ENCODE data around the gene PRRG2. TPM values are rescaled to one million over a fixed set of nuclear protein-coding genes. Genes with fewer than 3 reads are reported as not detected.

The PRRG2 gene
- total RNA-seq, 1 experiment from 2014 or later = 5.8 TPM

DNA sequence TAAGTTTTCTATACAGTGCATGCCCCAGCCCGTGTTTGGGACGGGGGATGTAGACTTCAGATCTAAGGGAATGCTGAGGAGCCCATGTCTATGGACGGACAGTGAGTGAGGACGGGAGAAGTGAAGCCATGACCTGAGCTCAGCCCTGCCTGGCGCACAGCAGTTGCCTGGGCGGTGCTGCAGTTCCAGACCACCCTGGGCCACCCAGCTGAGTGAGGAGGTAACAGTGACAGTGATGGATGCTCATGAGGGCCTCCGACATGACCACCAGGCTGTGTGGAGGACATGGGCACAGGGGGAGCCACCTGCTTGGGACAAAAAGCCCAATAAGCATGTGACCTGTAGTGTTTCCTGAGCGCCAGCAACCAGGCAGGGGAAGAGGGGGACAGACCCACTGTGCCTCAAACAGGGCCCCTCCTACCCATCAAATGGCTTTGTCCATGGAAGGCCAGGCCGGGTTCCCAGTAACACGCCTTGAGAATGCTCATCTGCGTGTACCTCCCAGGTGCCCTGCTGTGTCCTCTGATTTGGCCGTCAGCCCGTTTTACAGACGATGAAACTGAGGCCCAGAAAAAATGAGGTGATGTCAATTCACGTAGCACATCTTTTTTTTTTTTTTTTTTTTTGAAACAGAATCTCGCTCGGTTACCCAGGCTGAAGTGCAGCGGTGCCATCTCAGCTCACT is 23.3 kb upstream of the PRRG2 start:
- no peak for DNase-seq (ENCODE audit: low read depth)

- DNase-seq (ENCODE audit: low read depth) = no peak
Observed at GRCh38 chr19:49558591-49558990, 22.5 kb upstream of the PRRG2 start.

- no peak for DNase-seq (ENCODE audit: low read depth)
Observed at GRCh38 chr19:49559443-49559842, 21.7 kb upstream of the PRRG2 start.

DNA sequence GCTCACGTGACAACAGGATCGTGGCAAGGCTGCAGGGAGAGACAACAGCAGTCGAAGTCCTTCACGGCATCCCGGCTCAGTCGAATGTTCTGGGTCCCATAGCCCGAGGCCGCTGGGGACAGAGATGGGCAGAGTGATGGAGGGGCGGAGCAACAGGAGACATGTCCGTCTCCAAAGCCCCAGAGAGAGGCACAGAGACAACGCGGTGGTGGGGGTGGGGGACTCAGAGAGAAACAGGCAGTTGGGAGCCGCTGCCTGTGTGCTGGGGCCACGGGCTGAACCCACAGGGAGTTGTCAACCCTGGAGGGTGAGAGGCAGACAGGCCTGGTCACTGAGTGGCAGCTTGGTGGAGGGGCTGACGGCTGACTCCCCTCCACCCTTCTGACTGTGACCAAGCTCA is 21.2 kb upstream of the PRRG2 start:
- DNase-seq (ENCODE audit: low read depth) = no peak

DNA sequence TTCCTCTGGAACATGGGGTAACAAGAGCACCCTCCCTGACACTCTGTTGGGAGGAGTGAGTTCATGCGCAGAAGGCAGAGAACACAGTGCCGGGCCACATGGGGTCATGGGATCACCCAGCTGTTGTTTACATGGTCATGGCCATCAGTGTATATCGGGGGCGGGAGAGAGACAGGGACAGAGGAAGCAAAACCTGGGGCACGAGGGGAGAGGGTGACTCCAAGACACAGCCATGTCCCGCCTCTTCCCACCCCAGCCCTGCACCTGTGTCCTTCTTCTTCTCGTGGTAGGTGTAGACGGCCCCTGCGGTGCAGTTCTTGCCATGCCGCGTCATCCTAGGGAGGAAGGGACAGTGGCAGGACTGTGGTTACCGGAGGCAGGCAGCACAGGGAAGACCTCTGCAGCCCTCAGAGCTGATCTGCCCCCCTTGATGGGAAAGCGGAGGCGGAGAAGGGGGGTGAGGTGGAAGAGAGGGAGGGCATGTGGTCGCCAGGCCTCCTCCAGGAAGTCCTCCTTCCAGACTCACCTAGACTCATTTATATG is 20.7 kb upstream of the PRRG2 start:
- DNase-seq (ENCODE audit: low read depth) = no peak

DNA sequence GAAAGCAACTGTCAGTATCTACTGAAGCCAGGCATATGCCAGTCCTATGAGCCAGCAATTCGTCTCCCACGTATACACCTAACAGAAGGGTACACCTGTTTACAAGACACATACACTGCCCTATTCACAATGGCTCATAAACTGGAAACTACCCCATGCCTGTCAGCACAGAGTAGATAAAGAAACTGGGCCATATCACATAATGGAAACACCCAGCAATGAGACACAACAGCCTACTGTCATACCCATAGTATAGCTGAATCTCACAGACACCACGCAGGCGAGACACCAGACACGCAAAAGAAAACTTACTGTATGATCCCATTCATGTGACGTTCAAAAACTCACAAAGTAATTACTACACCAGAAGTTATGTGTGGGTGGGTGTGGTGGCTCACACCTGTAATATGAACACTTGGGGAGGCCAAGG is 16.5 kb upstream of the PRRG2 start:
- no peak for DNase-seq (ENCODE audit: low read depth)

DNA sequence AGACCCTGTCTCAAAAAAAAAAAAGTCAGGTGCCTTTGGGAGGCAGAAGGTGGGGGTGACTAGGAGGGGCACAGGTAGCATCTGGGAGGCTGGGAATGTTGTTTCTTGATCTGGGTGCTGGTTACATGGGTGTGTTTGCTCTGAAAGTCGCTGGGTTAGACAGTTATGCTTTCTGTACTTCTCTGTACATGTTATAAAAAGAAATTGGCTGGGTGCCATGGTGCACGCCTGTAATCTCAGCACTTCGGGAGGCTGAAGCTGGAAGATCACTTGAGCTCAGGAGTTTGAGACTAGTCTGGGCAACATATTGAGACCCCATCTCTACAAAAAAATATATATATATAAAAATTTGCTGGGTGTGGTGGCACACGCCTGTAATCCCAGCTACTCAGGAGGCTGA is 15.9 kb upstream of the PRRG2 start:
- DNase-seq (ENCODE audit: low read depth) = no peak

GRCh38 chr19:49566302-49566701 is 14.8 kb upstream of the PRRG2 start:
- DNase-seq (ENCODE audit: low read depth) = no peak

GRCh38 chr19:49567861-49568441 is 13.2 kb upstream of the PRRG2 start:
- DNase-seq (ENCODE audit: low read depth) = no peak

DNA sequence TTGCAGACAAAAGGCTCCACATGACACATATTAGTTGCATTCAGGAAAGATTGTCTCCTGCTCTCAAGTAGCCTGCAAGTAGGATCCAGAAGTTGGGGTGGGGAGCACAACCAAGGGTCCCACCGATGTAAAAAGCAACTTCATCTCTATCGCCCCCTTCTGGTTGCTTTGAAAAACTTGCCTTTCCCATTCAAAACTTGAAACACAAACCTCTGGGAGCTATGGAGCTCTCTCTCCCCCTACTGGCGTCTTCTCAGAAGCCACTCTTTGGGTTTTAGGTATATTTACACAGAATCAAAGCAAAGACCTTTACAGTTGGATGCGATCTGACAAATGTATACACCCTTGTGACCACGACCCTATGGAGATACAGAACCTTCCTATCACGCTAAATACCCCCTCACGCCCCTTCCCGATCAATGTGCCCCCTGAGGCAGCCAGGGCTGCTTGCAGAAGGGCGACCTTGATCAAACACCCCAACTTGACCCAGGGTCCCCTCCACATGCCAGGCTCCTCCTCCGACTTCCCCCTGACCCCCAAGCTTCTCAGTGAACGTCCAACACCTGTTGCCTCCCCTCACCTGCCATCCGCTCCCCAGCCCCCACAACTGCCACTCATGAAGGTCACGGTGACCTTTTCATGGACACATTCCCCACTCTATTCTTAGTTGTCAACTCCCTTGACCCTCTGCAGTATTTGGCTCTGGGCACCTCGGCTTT is 10.8 kb upstream of the PRRG2 start:
- DNase-seq (ENCODE audit: low read depth) = peak; percentile 78

- DNase-seq (ENCODE audit: low read depth) = no peak
Observed at GRCh38 chr19:49570997-49571676, 10.0 kb upstream of the PRRG2 start.

DNA sequence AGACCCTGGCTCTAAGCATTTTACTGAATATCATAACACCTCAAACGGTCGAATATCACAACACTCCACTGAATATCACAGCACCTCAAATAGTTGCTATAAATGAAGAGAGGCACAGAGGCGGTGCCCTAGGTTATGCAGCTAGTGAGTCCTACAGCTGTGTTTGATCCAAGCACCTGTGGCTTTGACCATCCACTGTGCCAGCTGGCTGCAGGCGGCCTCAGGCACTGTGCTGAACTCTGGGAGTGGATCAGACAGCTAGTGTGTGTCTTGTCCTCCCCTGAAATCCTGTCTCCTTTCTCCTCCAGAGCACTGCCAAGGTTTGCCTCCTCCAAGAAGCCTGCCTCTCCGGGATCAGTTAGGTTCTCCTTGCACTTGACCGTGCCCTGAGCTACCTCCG is 8.1 kb upstream of the PRRG2 start:
- DNase-seq (ENCODE audit: low read depth) = no peak

GRCh38 chr19:49573425-49573824 is 7.7 kb upstream of the PRRG2 start:
- no peak for DNase-seq (ENCODE audit: low read depth)

- no peak for DNase-seq (ENCODE audit: low read depth)
Observed at GRCh38 chr19:49574206-49574755, 6.8 kb upstream of the PRRG2 start.

GRCh38 chr19:49579193-49579592 is 1.9 kb upstream of the PRRG2 start:
- no peak for DNase-seq (ENCODE audit: low read depth)

- DNase-seq (ENCODE audit: low read depth) = no peak
Observed at GRCh38 chr19:49579947-49580263, 1.2 kb upstream of the PRRG2 start.

DNA sequence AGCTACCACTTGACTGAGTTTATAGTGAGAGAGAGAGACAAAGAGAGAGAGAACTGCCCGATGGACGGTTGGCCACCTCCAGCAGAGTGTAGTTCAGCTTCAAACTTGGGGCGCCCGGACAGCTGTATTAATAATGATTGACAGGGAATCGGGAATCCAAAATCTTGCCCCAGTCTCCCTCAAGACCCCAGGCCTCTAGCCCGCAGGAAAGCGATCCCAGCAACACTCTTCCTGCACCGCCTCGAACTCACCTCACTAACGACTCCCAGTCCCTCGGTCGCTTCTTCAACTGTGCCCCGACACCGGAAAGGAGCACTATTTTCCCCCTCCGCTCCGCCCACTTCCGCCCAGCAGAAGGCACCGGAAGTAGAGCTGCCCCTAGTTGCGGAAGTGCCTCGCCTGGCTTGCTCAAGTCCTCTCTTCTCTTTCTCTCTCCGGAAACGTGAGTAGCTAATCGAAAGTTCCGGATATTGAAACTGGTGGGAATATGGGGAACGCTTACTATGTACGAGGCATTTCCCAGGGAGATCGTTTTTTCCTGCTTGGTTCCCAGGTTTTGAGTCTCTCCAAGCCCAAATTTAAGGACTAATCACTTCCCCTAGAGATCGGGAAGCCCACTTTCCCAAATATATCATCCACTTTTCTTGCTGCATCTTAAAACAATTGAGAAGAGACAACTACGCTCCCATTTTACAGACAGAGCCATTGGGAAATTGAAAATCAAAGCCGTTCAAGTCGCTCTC is 681 bp upstream of the PRRG2 start, which contains the start of gene NOSIP:
Gene NOSIP (minus strand): TSS at position 293 of the 743 bp plus-strand sequence. CDS start 19,865 bp downstream, outside the sequence.
- DNase-seq (ENCODE audit: low read depth) = peak; percentile 98

- no peak for DNase-seq (ENCODE audit: low read depth)
Observed at GRCh38 chr19:49583239-49583638, 2.1 kb downstream of the PRRG2 start.

DNA sequence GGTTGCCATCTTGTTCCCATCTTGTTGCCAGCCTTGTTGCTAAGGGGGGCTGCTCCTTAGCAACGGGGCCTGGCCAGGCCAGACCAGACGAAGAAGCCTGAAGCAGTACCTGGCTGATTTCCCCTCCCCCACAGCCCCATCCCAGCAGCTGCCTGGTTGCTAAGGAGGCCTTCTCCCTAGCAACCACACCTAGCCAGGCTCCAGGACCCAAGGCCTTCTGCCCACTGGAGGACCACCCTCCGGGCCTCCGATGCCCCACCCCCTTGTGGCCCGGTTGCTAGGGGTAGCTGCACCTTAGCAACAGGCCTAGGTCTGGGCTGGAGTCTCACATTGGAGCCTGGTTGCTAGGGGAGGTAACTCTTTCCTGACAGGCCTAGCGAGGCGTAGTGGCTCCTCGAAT is 3.9 kb downstream of the PRRG2 start:
- no peak for DNase-seq (ENCODE audit: low read depth)

GRCh38 chr19:49587227-49587626 is 6.1 kb downstream of the PRRG2 start:
- DNase-seq (ENCODE audit: low read depth) = no peak

All from Daoy (cell line).